Gastrocnemius medialis (tissue), 4 donors: ENCODE results near the gene GNB4.

Experiments used
- CTCF ChIP-seq, 5 experiments: fragments of 450-650 bp in 3 of 5; fragments of 200-600 bp in 2 of 5; sonication (generic) in 2 of 5; IDR thresholded peaks in 4 of 5; conservative IDR thresholded peaks in 1 of 5; 1 replicate in 4 of 5; 2 replicates in 1 of 5; pipeline ENCODE4 v1.5.1; 2016 to 2019; ENCODE audit warnings: antibody characterized with exemption in 5 of 5, mild to moderate bottlenecking in 3 of 5, moderate library complexity in 3 of 5
- POLR2A ChIP-seq, 2 donors: fragments of 450-650 bp; IDR thresholded peaks; one replicate each; pipeline ENCODE4 v1.6.1; 2017; ENCODE audit warnings: antibody characterized with exemption in 2 of 2, mild to moderate bottlenecking in 2 of 2, moderate library complexity in 2 of 2

- no peak for TF ChIP-seq POLR2A (IDR thresholded peaks at IDR 0.05)
- TF ChIP-seq CTCF (IDR thresholded peaks at IDR 0.05 in 4 of 5, conservative IDR thresholded peaks at IDR 0.05 in 1 of 5) = no peak
Measured at GRCh38 chr3:179474480-179474879, 23.2 kb upstream of the GNB4 start.
